ENCODE results near the gene LRMDA. TPM values are rescaled to one million over a fixed set of nuclear protein-coding genes. Genes with fewer than 3 reads are reported as not detected.
"Not testable (repeated sequence)": the region's sequence is repeated elsewhere in the genome, so short reads cannot be mapped to it uniquely, and the experiment has no call there.

The LRMDA gene
- total RNA-seq, 1 donor from 2014 or later, result 5.2 TPM

GRCh38 chr10:76141376-76141775, 710.0 kb downstream of the LRMDA start:
- Mint-ChIP-seq H3K27me3 (ENCODE audit: insufficient read depth, low read depth) (peaks cover 3% of the 10 kb centered on the region), H3K36me3 (no peaks in the 10 kb centered on the region), H3K4me1 (peaks cover 9% of the 10 kb centered on the region), H3K9me3 (peaks cover 5% of the 10 kb centered on the region), H3K27ac (no peak overlapping the region), H3K4me3 (no peak overlapping the region)
- Histone ChIP-seq H3K4me2 (no peak overlapping the region), H3K27me3 (no peaks in the 10 kb centered on the region), H3K9ac (no peak overlapping the region), H2AFZ (replicated peaks) (no peak overlapping the region), H3K9me3 (ENCODE audit: low read depth) (no peaks in the 10 kb centered on the region), H3F3A (ENCODE audit: low read depth) (no peaks in the 10 kb centered on the region), H3K4me1 (no peaks in the 10 kb centered on the region), H3K36me3 (no peaks in the 10 kb centered on the region), H3K79me2 (ENCODE audit: low read depth) (no peaks in the 10 kb centered on the region), H3K4me3 (no peak overlapping the region), H3K27ac (no peak overlapping the region), H4K20me1 (ENCODE audit: low read depth) (no peaks in the 10 kb centered on the region)
- no peak for DNase-seq (ENCODE audit: low spot score)
- TF ChIP-seq EZH2 (IDR thresholded peaks at IDR 0.05) (no peak), EZH2phosphoT487 (IDR thresholded peaks at IDR 0.05) (no peak), CTCF (IDR thresholded peaks at IDR 0.05) (no peak)

GRCh38 chr10:76148217-76148616, 716.8 kb downstream of the LRMDA start:
- Histone ChIP-seq H3F3A (ENCODE audit: low read depth) (peaks cover 39% of the 10 kb centered on the region), H3K9me3 (ENCODE audit: low read depth) (peaks cover 21% of the 10 kb centered on the region), H3K4me1 (peaks cover 21% of the 10 kb centered on the region)
- DNase-seq (ENCODE audit: low spot score); H3K27ac ChIP-seq; H3K36me3 ChIP-seq; H3K27me3 Mint-ChIP-seq (ENCODE audit: insufficient read depth, low read depth); H3K27ac Mint-ChIP-seq; H3K79me2 ChIP-seq (ENCODE audit: low read depth); H3K36me3 Mint-ChIP-seq; H3K27me3 ChIP-seq; H3K4me3 Mint-ChIP-seq; H3K9ac ChIP-seq; H2AFZ ChIP-seq (replicated peaks); H3K4me3 ChIP-seq; H3K4me2 ChIP-seq; H4K20me1 ChIP-seq (ENCODE audit: low read depth): not testable (repeated sequence)
- peaks cover 28% of the 10 kb centered on the region for H3K9me3 Mint-ChIP-seq
- peaks cover 27% of the 10 kb centered on the region for H3K4me1 Mint-ChIP-seq

- H2AFZ ChIP-seq (replicated peaks), result no peak overlapping the region
- no peaks in the 10 kb centered on the region for H4K20me1 ChIP-seq (ENCODE audit: low read depth)
- no peaks in the 10 kb centered on the region for H3K36me3 ChIP-seq
- peak overlapping the region; percentile 96 for H3K27ac ChIP-seq
- peaks cover 10% of the 10 kb centered on the region for H3K36me3 Mint-ChIP-seq
- peak overlapping the region; percentile 99 for H3K27ac Mint-ChIP-seq
- H3K27me3 Mint-ChIP-seq (ENCODE audit: insufficient read depth, low read depth), result peaks cover 3% of the 10 kb centered on the region
- no peak for DNase-seq (ENCODE audit: low spot score)
- no peak overlapping the region for H3K9ac ChIP-seq
- H3K9me3 ChIP-seq (ENCODE audit: low read depth), result peaks cover 27% of the 10 kb centered on the region
- no peaks in the 10 kb centered on the region for H3K27me3 ChIP-seq
- TF ChIP-seq EZH2 (IDR thresholded peaks at IDR 0.05) (no peak), EZH2phosphoT487 (IDR thresholded peaks at IDR 0.05) (no peak), CTCF (IDR thresholded peaks at IDR 0.05) (no peak)
- H3F3A ChIP-seq (ENCODE audit: low read depth), result peaks cover 39% of the 10 kb centered on the region
- no peak overlapping the region for H3K4me3 ChIP-seq
- peaks cover 27% of the 10 kb centered on the region for H3K4me1 Mint-ChIP-seq
- no peak overlapping the region for H3K4me3 Mint-ChIP-seq
- peaks cover 36% of the 10 kb centered on the region for H3K9me3 Mint-ChIP-seq
- H3K4me2 ChIP-seq, result peak overlapping the region; percentile 72
- H3K79me2 ChIP-seq (ENCODE audit: low read depth), result no peaks in the 10 kb centered on the region
- H3K4me1 ChIP-seq, result peaks cover 21% of the 10 kb centered on the region
These were observed 717.8 kb downstream of the LRMDA start for GRCh38 chr10:76149182-76149581.

- Histone ChIP-seq H3K27ac (peak overlapping the region; percentile 96), H4K20me1 (ENCODE audit: low read depth) (no peaks in the 10 kb centered on the region), H3F3A (ENCODE audit: low read depth) (peaks cover 39% of the 10 kb centered on the region), H3K36me3 (no peaks in the 10 kb centered on the region), H3K9ac (no peak overlapping the region), H3K4me2 (peak overlapping the region; percentile 72), H3K79me2 (ENCODE audit: low read depth) (no peaks in the 10 kb centered on the region), H3K4me3 (peak overlapping the region; percentile 23), H2AFZ (replicated peaks) (no peak overlapping the region), H3K9me3 (ENCODE audit: low read depth) (peaks cover 27% of the 10 kb centered on the region), H3K27me3 (no peaks in the 10 kb centered on the region), H3K4me1 (peaks cover 21% of the 10 kb centered on the region)
- peaks cover 27% of the 10 kb centered on the region for H3K4me1 Mint-ChIP-seq
- H3K9me3 Mint-ChIP-seq, result peaks cover 38% of the 10 kb centered on the region
- DNase-seq (ENCODE audit: low spot score), result no peak
- H3K4me3 Mint-ChIP-seq, result peak overlapping the region; percentile 64
- no peak for TF ChIP-seq EZH2 (IDR thresholded peaks at IDR 0.05)
- no peak for TF ChIP-seq EZH2phosphoT487 (IDR thresholded peaks at IDR 0.05)
- no peak for TF ChIP-seq CTCF (IDR thresholded peaks at IDR 0.05)
- peaks cover 3% of the 10 kb centered on the region for H3K27me3 Mint-ChIP-seq (ENCODE audit: insufficient read depth, low read depth)
- peaks cover 10% of the 10 kb centered on the region for H3K36me3 Mint-ChIP-seq
- peak overlapping the region; percentile 99 for H3K27ac Mint-ChIP-seq
These were observed 718.2 kb downstream of the LRMDA start for GRCh38 chr10:76149602-76150138.

Data from neural progenitor cell (in vitro differentiated cells).